GM06990 (cell line): ENCODE results near the gene RPS6KL1.

ENCODE experiments used
- DNase-seq: peaks from one replicate; pipeline ENCODE4 v3.0.0-alpha.2; 2011; ENCODE audit not compliant: insufficient read length; ENCODE audit errors: extremely low read depth
- H3K27me3 ChIP-seq: replicated peaks from 2 replicates; pipeline ENCODE4 v1.6.0; 2011; ENCODE audit warnings: low read length; ENCODE audit not compliant: control insufficient read depth, insufficient read depth
- H3K36me3 ChIP-seq: 2 replicates; pipeline ENCODE4 v1.5.1; 2011; ENCODE audit warnings: low read length; ENCODE audit not compliant: control insufficient read depth, insufficient read depth
- H3K4me3 ChIP-seq: replicated peaks from 2 replicates; pipeline ENCODE4 v1.5.1; 2011; ENCODE audit warnings: low read depth, mild to moderate bottlenecking, control low read depth, low read length
- TF ChIP-seq, protein P1 (sequence below): IDR thresholded peaks from 2 replicates; pipeline ENCODE4 v1.5.1; 2011; ENCODE audit warnings: low read length, control low read depth, mild to moderate bottlenecking, inconsistent platforms; ENCODE audit not compliant: insufficient read depth, poor library complexity, severe bottlenecking

Gene RPS6KL1

DNA sequence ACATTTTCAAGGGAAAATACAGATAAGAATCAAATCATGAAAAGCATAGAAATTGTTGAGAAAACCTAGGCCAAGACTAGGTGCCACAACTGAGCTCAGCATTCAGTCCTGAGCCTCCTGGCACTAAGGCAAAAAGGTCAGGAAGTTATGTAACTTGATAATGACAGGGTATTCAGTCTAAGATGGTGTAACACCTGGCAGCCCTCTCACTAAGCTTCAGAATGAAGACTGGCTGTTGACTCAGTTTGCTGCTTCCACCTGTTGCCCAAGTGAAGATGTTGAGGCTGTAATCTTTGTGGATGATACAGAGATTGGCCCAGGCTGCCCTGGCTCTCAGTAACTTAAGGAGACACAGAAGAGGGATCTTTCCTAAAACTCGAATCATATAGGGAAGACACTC lies 66.7 kb downstream of the RPS6KL1 start:
- Histone ChIP-seq H3K4me3 (no peak overlapping the region), H3K27me3 (no peaks in the 10 kb centered on the region), H3K36me3 (no peaks in the 10 kb centered on the region)
- no peak for DNase-seq
- TF ChIP-seq, protein P1, sequence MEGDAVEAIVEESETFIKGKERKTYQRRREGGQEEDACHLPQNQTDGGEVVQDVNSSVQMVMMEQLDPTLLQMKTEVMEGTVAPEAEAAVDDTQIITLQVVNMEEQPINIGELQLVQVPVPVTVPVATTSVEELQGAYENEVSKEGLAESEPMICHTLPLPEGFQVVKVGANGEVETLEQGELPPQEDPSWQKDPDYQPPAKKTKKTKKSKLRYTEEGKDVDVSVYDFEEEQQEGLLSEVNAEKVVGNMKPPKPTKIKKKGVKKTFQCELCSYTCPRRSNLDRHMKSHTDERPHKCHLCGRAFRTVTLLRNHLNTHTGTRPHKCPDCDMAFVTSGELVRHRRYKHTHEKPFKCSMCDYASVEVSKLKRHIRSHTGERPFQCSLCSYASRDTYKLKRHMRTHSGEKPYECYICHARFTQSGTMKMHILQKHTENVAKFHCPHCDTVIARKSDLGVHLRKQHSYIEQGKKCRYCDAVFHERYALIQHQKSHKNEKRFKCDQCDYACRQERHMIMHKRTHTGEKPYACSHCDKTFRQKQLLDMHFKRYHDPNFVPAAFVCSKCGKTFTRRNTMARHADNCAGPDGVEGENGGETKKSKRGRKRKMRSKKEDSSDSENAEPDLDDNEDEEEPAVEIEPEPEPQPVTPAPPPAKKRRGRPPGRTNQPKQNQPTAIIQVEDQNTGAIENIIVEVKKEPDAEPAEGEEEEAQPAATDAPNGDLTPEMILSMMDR, result no peak

DNA sequence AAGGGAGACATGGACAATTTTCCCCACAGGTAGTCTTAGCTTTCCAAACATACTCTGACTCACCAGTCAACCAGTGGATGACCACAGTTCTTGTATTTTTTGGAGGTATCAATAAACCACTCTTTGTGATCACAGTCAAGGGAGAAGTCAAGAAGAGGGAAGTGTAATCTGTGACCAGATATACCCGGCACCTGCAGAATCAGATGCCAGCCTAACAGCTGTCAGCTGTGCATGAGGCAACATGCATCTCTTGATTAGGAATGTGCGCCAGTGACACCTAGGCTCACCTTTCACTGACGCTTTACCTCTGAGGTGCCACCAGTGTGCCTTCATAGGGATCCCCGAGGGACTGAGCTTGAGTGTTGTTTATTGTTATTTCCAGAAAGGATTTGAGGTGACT lies 67.1 kb downstream of the RPS6KL1 start:
- TF ChIP-seq, protein P1, result no peak
- Histone ChIP-seq H3K36me3 (no peaks in the 10 kb centered on the region), H3K4me3 (no peak overlapping the region), H3K27me3 (no peaks in the 10 kb centered on the region)
- no peak for DNase-seq

DNA sequence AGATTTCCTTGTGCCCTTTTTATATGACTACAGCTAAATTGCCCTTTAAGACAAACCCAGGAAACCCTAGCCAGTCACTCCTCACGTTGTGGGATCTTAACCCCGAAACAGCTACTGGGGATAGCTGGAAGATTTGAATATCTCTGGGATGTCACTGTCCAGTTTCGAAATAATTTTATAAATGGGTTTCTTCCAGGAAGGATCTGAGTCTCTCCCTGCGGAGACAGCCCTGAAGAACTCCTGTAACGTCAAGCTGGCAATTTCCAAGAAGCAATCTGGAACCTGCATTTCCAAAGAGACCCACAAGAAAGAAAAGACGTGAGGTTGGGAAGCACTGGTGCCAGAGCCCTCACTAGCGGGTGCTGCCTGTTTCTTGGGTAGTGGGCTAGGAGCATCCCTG lies 68.0 kb downstream of the RPS6KL1 start:
- TF ChIP-seq, protein P1, result no peak
- H3K4me3 ChIP-seq, result no peak overlapping the region
- no peaks in the 10 kb centered on the region for H3K36me3 ChIP-seq
- no peaks in the 10 kb centered on the region for H3K27me3 ChIP-seq
- no peak for DNase-seq
